Gastrocnemius medialis (tissue), 4 donors: ENCODE measurements around the gene DYNLT1. TPM values are rescaled to one million over a fixed set of nuclear protein-coding genes. Genes with fewer than 3 reads are reported as not detected.
"Not testable (repeated sequence)": the region's sequence is repeated elsewhere in the genome, so short reads cannot be mapped to it uniquely, and the experiment has no call there.

Source experiments
- ATAC-seq, 2 donors: fragments of 150-250 bp; one replicate each; pipeline ENCODE4 v1.9.1; 2016
- DNase-seq, 2 donors: peaks; one replicate each; pipeline ENCODE4 v3.0.0-alpha.2; 2019
- H3K27ac ChIP-seq, 4 donors: fragments of 200-600 bp; sonication (generic); 1 replicate in 1 of 4; 2 replicates in 3 of 4; pipeline ENCODE4 v1.5.1; 2016 to 2018; ENCODE audit warnings: mild to moderate bottlenecking in 2 of 4, moderate library complexity in 1 of 4
- H3K27me3 ChIP-seq, 3 donors: fragments of 200-600 bp; sonication (generic) in 2 of 3; 1 replicate in 1 of 3; 2 replicates in 2 of 3; pipeline versions ENCODE4 v1.5.1 to v1.6.0; 2016 to 2019; ENCODE audit warnings: mild to moderate bottlenecking in 1 of 3, moderate library complexity in 1 of 3
- H3K36me3 ChIP-seq, 2 donors: fragments of 200-600 bp; sonication (generic) in 1 of 2; one replicate each; pipeline ENCODE4 v1.5.1; 2017 to 2018
- H3K4me1 ChIP-seq, 2 donors: fragments of 200-600 bp; sonication (generic) in 1 of 2; one replicate each; pipeline ENCODE4 v1.5.1; 2016 to 2017; ENCODE audit warnings: mild to moderate bottlenecking in 2 of 2
- H3K4me3 ChIP-seq, 4 donors: fragments of 200-600 bp; sonication (generic) in 3 of 4; 1 replicate in 1 of 4; 2 replicates in 3 of 4; pipeline ENCODE4 v1.5.1; 2016 to 2019; ENCODE audit warnings: mild to moderate bottlenecking in 2 of 4
- H3K9me3 ChIP-seq, 3 donors: fragments of 200-600 bp; sonication (generic) in 2 of 3; 1 replicate in 1 of 3; 2 replicates in 2 of 3; pipeline ENCODE4 v1.5.1; 2016 to 2019
- CTCF ChIP-seq, 5 experiments: fragments of 450-650 bp in 3 of 5; fragments of 200-600 bp in 2 of 5; sonication (generic) in 2 of 5; IDR thresholded peaks in 4 of 5; conservative IDR thresholded peaks in 1 of 5; 1 replicate in 4 of 5; 2 replicates in 1 of 5; pipeline ENCODE4 v1.5.1; 2016 to 2019; ENCODE audit warnings: antibody characterized with exemption in 5 of 5, mild to moderate bottlenecking in 3 of 5, moderate library complexity in 3 of 5
- POLR2A ChIP-seq, 2 donors: fragments of 450-650 bp; IDR thresholded peaks; one replicate each; pipeline ENCODE4 v1.6.1; 2017; ENCODE audit warnings: antibody characterized with exemption in 2 of 2, mild to moderate bottlenecking in 2 of 2, moderate library complexity in 2 of 2
- in situ Hi-C, 4 donors: fragments of 200-750 bp; cut with MboI; loops; one replicate each; pipeline versions ENCODE4 v1.15.0 to v1.8.0; 2017; ENCODE audit warnings: low sequenced_read_pairs in 4 of 4
- intact Hi-C: fragments of 100-400 bp; cut with DNase I; formaldehyde crosslinking; loops from one replicate; pipeline ENCODE4 v1.15.1; 2023; ENCODE audit warnings: low total_unique reads
- total RNA-seq, 4 donors: library from RNA; depleted of rRNA; stranded (reverse); fragments of >200 nt; gene quantifications; one replicate each; pipeline versions ENCODE4 v1.1.0 to v1.2.3, GENCODE V29; 2016

The DYNLT1 gene
- total RNA-seq, 4 donors from 2014 or later, result 62.8 to 94.7 (median 67.3) TPM

- Histone ChIP-seq H3K36me3 (peaks cover 0 to 40% of the 10 kb centered on the region in 2 donors), H3K27me3 (no peaks in the 10 kb centered on the region), H3K4me1 (no peaks in the 10 kb centered on the region), H3K9me3 (no peaks in the 10 kb centered on the region), H3K4me3 (no peak overlapping the region), H3K27ac (no peak overlapping the region)
- intact Hi-C loops (no loop called here), in situ Hi-C loops (loop anchor here in 2 of 4 donors (10.0 kb wide), 2 partner anchors 383 to 393 kb away; no protein-coding TSS in a partner anchor)
- no peak for ATAC-seq
- no peak for DNase-seq
- TF ChIP-seq POLR2A (IDR thresholded peaks at IDR 0.05), result no peak
These were observed 36.3 kb downstream of the DYNLT1 start for GRCh38 chr6:158608221-158608620.

DNA sequence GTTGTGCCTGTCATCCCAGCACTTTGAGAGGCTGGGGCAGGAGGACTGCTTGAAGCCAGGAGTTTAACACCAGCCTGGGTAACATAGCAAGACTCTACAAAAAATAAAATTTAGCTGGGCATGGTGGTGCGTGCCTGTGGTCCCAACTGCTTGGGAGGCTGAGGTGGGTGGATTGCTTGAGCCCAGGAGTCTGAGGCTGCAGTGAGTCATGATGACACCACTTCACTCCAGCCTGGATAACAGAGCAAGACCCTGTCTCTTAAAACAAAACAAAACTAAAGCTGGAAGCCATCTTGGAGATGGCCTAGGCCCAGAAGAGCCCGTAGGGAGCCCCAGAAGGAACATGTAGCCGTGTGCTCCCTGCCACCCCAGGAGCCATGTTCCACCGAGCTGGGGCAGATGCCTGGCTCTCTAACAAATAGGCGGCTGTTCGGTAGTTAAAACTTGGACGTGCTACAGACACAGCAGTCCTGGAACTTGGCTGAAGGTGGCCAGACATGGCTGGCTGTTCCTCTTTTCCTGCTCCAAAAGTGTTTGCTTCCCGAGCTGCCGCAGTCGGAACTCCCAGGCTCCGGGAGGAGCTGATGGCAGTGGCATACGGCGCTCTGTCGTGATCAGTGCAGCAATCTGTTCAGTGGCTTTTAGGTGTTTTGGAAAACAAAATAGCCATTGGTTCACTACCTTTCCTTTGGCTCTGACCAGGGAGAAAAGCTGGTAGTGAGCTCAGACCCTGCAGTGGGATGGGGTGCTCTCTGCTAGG, 37.0 kb downstream of the DYNLT1 start:
- TF ChIP-seq CTCF (IDR thresholded peaks at IDR 0.05 in 4 of 5, conservative IDR thresholded peaks at IDR 0.05 in 1 of 5) (no peak), POLR2A (IDR thresholded peaks at IDR 0.05) (no peak)
- no peaks in the 10 kb centered on the region for H3K4me1 ChIP-seq
- H3K4me3 ChIP-seq, result no peak overlapping the region
- H3K36me3 ChIP-seq, result peaks cover 0 to 40% of the 10 kb centered on the region in 2 donors
- no peaks in the 10 kb centered on the region for H3K27me3 ChIP-seq
- ATAC-seq, result peak in 1 of 2 donors; percentile 46
- no peak for DNase-seq
- H3K9me3 ChIP-seq, result no peaks in the 10 kb centered on the region
- intact Hi-C loops, result no loop called here
- in situ Hi-C loops, result loop anchor here in 2 of 4 donors (10.0 kb wide), 2 partner anchors 383 to 393 kb away; no protein-coding TSS in a partner anchor
- H3K27ac ChIP-seq, result no peak overlapping the region

- intact Hi-C loops, result no loop called here
These were observed 37.6 kb downstream of the DYNLT1 start for GRCh38 chr6:158606935-158607334.

GRCh38 chr6:158606011-158606410, 38.5 kb downstream of the DYNLT1 start:
- in situ Hi-C loops, result loop anchor here in 2 of 4 donors (10.0 kb wide), 2 partner anchors 381 to 391 kb away; no protein-coding TSS in a partner anchor

More at GRCh38 chr6:158606935-158607334, 37.6 kb downstream of the DYNLT1 start:
- H3K27ac ChIP-seq, result no peak overlapping the region
- TF ChIP-seq POLR2A (IDR thresholded peaks at IDR 0.05) (no peak), CTCF (IDR thresholded peaks at IDR 0.05 in 4 of 5, conservative IDR thresholded peaks at IDR 0.05 in 1 of 5) (no peak)
- no peaks in the 10 kb centered on the region for H3K4me1 ChIP-seq
- H3K9me3 ChIP-seq, result no peaks in the 10 kb centered on the region
- no peaks in the 10 kb centered on the region for H3K27me3 ChIP-seq
- in situ Hi-C loops, result loop anchor here in 2 of 4 donors (10.0 kb wide), 2 partner anchors 382 to 392 kb away; no protein-coding TSS in a partner anchor
- H3K4me3 ChIP-seq, result no peak overlapping the region
- no peak for DNase-seq
- H3K36me3 ChIP-seq, result peaks cover 0 to 40% of the 10 kb centered on the region in 2 donors
- no peak for ATAC-seq

GRCh38 chr6:158605266-158605878, 39.2 kb downstream of the DYNLT1 start:
- intact Hi-C loops (loop anchor here (2.0 kb wide), 1 partner anchor 391 kb away; no protein-coding TSS in a partner anchor), in situ Hi-C loops (loop anchor here in 2 of 4 donors (10.0 kb wide), 2 partner anchors 381 to 391 kb away; no protein-coding TSS in a partner anchor)
- DNase-seq (no peak), ATAC-seq (peak; percentile 58 to 75)
- Histone ChIP-seq H3K36me3 (peaks cover 0 to 31% of the 10 kb centered on the region in 2 donors), H3K27ac (no peak overlapping the region), H3K27me3 (no peaks in the 10 kb centered on the region), H3K9me3 (no peaks in the 10 kb centered on the region), H3K4me1 (no peaks in the 10 kb centered on the region), H3K4me3 (no peak overlapping the region)
- TF ChIP-seq POLR2A (IDR thresholded peaks at IDR 0.05) (no peak), CTCF (IDR thresholded peaks at IDR 0.05 in 4 of 5, conservative IDR thresholded peaks at IDR 0.05 in 1 of 5) (peak; percentile 34 to 62 (median 55))

More at GRCh38 chr6:158606011-158606410, 38.5 kb downstream of the DYNLT1 start:
- H3K27ac ChIP-seq, H3K27me3 ChIP-seq, H3K4me3 ChIP-seq, H3K4me1 ChIP-seq, DNase-seq, ATAC-seq, H3K9me3 ChIP-seq, intact Hi-C loops: not testable (repeated sequence)
- peaks cover 0 to 38% of the 10 kb centered on the region in 2 donors for H3K36me3 ChIP-seq
